ENCODE results near the gene SCNM1.

Gene SCNM1, protein sequence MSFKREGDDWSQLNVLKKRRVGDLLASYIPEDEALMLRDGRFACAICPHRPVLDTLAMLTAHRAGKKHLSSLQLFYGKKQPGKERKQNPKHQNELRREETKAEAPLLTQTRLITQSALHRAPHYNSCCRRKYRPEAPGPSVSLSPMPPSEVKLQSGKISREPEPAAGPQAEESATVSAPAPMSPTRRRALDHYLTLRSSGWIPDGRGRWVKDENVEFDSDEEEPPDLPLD

DNA sequence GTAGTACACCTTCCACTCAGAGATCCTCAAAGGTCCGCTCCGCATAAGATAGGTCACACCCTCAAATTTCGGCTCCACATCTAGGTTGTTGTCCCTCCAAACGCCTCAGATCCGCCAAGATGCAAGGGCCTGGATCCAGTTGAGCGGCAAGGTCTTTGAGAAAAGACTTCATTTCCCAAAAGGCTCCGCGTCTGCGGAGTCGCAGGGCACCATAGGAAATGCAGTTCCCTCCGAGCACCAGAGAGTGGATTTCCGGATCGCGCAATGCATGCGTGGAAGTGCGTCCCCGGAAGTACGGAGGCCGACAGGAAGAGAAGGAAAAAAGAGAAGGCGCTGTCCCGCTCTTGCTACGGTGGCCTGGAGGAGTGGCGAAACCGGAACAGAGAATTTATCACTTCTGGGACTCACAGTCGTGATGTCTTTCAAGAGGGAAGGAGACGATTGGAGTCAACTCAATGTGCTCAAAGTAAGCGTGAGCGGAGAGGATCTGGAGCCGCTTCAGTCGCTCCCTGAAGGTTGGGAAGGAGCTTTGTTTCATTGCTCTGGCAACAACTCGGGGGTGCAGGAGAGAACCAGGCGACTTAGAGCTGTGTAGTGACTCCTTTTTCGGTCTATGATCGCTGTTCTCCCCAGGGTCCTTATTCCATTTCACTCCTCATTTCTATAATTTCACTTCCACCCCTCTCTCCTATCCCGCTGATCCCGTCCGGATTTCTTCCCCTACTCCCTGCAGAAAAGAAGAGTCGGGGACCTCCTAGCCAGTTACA, at the start of gene SCNM1, which contains the start of gene LYSMD1:
SCNM1 (plus strand) TSS at position 407 of the 767 bp plus-strand sequence; CDS start at position 416, 9 bp downstream.
LYSMD1 (minus strand) TSS at position 165 of the 767 bp plus-strand sequence. CDS start 644 bp downstream, outside the sequence.
- Histone ChIP-seq H3K4me3 (peak within 1 kb of the TSS; percentile 42 to 77 (median 72)), H3K27ac (peak within 1 kb of the TSS in 20 of 21 experiments; percentile 52 to 92 (median 88))

DNA sequence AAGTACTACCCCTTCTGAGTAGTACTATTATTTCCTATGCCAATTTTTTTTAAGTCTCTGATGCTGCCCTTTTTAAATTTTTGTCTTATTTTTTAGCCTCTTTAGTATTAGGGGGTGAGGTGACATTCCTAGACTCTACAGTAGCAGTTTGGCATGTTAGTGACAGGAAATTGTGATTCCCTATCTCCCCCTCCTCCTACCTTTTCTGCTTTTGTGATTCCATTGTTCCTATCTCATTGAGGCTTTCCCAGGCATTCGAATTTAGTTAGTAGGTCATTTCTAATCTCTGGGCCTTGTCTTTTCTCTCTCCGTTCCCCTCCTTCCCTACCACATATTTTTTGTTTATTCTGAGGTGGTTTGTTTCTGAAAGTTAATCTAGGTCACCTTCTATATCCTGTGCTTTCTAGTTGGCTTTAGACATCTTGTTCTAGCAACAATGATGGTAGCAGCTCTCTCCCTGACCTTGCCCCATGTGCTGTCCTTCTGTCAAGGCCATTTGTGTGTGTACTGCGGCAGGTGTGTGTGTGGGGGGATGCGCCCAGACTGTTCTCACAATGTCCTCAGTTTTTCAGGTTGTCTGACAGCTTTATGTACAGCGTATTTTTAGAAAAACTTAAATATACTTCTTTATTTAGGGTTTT, 41.1 kb upstream of the SCNM1 start:
- H3K4me3 ChIP-seq: no peak overlapping the region
- H3K27ac ChIP-seq: no peak overlapping the region

DNA sequence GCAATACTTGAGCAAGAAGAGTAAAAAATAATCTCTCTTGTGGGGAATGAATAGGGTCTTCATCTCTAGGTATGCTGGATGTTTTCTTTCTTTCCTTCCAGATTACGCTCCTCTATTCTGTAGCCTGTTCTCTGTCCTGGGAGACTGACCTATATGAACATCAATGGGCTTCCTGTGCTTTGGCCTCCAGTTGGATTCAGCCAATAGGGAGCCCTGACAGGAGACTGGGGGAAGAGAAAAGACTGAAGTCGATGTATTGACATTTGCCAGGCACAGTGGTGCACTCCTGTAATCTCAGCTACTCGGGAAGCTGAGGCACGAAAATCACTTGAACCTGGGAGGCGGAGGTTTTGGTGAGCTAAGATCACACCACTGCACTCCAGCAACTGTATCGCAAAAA, 37.1 kb upstream of the SCNM1 start:
- H3K4me3 ChIP-seq: no peak overlapping the region
- no peak overlapping the region for H3K27ac ChIP-seq

DNA sequence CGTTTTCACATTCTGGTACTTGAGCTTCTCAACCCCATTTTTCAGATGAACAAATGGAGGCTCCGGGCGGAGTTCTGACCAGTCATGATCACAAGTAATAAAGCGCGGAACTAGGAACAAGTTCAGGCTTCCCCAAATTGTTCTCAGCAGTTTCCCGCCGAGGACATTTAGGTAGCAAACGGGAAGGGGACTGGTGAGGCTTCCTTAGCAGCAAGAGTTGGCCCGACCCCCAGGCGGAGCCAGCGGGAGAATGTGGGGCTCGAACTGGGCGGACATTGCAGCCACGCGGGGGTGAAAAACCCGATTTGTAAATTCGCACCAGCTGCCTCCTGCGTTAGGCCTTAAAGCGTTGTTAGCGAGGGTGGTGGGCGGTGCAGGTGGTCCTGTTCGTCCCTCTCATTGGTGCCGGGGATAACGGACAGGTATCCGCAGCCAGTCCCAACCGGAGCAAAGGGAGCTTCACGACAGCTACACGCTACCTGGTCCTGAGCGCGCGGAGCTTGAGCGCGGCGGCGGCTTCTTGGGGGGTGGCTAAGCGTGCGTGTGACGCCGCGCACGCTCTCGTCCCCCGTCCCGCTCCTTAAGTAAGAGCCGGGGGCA, 34.9 kb upstream of the SCNM1 start:
- Histone ChIP-seq H3K4me3 (peak overlapping the region; percentile 13 to 33 (median 23)), H3K27ac (peak overlapping the region in 17 of 21 experiments; percentile 0 to 72 (median 36))

DNA sequence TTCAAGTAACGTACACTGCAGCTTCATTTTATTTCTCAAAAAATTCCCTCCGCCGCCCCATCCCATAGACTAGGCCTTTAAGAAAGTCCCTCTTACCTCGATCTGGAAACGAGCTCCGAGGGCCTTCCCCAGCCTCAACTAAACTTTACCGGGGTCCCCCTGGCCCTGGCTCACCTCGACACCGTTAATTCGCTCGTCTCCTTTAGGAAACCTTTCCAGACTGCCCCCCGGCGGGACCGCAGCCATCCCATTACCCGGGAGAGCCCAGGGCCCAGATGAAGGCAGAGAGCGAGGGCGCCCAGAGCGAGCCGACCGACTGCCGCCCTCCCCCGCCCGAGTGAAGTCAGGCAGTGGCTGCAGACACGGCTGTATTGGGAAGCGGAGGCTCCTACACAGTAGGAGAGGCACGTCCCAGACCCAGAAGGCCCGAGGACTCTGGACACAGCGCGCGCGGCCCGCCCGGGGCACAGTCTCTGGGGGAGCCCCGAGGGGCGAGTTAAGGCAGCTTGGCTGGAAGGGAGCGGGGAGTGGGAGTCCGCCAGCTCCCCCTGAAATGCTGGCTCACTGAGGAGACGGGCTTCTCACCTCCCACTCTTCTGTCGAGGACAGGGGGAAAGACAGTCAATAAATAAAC, 34.1 kb upstream of the SCNM1 start:
- Histone ChIP-seq H3K27ac (peak overlapping the region in 17 of 21 experiments; percentile 1 to 72 (median 36)), H3K4me3 (peak overlapping the region; percentile 13 to 33 (median 23))

DNA sequence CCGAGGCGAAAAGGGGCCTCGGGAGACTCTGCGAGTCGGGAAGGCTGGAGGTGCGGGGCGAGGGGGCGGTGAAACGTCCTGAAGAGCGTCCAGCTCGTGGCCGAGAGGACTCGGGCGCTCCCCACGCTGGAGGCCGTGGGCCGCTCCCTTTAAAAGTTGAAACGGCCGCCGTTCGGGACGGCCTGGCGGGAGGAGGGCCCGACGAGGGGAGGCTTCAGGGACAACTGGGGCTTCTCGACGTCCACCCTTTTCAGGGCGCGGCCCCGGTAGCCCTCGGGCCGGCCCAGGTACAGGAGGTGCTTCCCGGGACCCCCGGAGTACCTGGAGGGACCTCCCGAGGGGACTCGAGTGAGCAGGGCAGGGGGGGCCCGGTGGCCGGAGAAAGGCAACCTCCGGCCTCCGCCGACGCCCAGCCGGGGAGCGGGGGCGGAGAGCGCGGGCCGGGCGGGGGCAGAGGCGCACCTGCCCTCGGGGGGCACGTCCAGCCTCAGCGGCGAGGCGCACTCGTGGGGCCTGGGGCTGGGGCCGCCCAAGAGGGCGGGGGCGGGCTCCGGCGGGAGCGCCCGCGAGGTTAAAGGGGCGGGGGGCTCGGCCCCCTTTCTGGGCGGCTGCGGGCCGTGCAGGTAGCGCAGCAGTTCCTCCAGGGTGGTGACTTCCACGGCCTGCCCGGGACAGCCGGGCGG, 33.5 kb upstream of the SCNM1 start:
- Histone ChIP-seq H3K4me3 (peak overlapping the region in 3 of 7 experiments; percentile 13 to 31 (median 22)), H3K27ac (peak overlapping the region in 7 of 21 experiments; percentile 1 to 66 (median 46))

DNA sequence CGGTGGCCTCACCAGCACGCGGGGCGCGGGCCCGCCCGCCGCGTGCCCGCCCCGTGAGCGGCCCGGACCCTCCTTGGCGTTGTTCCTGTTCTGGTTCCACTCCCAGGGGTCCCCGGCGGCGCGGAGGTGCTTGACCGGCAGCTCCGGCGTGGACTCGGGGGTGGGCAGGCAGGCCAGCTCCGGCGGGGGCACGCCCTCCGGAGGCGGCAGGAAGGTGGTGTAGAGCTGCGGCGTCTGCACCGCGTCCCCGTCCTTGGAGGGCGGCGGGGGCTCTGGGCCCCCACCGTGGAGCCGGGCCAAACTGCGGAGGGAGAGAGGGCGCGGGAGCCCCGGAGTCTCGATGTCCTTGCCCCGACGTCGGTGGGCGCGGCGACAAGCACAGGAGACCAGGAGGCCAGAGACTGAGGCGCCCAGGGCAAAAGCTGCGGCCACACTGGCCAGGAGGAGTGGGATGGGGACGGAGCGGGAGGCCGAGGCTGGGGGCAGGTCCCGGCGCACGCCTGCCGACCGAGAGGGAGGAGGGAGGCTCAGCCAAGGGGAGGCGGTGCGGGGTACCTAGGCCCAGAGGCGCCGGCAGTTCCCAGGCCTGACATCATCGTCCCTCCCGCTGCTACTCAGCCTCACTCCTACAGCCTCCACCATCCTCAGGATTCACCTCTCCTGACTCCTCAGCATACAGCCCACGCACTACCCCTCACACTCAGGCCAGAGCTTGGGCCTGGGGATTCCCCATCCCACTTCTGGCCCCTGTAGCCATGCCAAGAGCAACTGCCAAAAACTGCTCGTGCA, 32.7 kb upstream of the SCNM1 start:
- Histone ChIP-seq H3K4me3 (no peak overlapping the region), H3K27ac (no peak overlapping the region)

DNA sequence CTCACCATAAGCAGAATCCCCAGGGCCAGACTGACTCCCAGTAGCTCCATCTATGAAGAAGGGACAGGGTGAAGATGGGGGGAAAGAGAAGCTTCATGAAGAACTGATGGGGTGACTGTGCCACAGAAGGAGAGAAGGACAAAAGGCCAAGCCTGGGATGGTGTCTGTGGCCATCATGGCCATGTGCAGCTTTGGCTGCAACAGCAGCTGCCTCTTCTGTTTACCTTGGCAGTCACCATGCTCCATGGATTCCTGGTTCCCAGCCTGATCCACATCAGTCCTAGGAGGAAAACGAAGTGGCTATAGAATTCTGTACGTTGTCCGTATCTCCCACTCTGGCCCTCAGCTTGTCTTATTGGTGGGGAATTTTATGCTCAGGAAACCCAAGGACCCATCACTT, 31.5 kb upstream of the SCNM1 start:
- Histone ChIP-seq H3K27ac (no peak overlapping the region), H3K4me3 (no peak overlapping the region)

DNA sequence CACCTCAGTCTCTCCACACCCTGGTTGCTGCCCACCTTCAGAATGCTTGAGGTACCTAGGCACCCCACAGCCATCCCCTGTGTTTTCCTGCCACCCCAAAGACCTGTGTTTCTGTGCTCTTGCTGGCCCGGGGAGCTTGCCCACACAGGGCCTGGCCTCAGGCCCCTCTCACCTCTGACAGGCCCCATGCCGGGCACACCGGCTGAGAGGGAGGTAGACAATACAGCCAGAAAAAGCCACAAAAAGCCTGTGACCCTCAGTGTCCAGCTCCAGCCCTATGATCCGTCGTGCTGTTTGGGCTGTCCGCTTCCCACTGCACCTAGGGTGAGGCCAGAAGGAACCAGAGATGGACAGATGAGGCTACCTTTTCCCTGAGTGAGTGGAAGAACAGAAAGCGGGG, 31.0 kb upstream of the SCNM1 start:
- Histone ChIP-seq H3K27ac (no peak overlapping the region), H3K4me3 (no peak overlapping the region)

DNA sequence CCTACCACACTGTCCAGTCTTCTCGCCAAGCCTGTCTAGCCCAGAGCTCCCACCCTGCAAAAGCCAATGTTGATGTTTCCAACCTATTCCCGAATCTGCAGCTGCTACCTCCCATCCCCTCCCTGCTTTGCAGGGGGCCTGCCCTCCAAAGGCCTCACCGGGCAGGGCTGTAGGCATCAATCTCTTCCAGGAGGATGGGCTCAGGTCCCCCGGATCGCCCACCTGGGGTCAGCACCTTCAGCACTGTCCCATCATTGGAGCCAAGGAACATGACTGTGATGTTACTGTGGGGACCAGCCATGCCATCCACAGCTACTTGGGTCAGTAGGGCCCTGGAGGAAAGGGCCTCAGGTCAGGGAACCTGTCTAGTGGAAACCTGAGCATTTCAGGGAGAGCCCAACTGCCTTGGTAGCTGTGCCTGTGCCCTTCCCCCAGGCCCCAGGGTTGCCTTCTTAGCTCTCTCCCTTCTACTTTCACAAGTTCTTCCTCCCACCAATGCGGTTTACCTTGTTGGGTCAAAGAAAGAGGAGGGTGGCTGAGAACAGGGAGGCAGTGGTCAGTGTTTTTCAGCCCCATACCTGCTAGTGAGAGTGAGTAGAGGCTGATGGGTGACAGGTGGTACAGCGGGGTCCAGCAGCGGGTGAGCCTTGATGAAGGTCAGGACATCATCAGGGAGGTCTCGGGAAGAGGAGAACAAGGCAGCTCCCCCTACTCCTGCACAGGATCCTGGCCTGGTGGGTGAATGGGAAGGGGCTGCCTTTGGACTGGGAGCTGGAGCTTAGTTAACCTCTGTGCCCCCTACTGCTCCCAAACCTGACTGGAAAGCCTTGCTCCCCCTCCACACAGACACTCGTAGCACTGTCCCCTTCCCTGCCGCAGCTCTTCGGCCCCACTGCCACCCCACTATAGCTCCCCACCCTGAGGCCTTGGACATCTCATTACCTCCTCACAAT, 30.2 kb upstream of the SCNM1 start:
- no peak overlapping the region for H3K27ac ChIP-seq
- H3K4me3 ChIP-seq: no peak overlapping the region

DNA sequence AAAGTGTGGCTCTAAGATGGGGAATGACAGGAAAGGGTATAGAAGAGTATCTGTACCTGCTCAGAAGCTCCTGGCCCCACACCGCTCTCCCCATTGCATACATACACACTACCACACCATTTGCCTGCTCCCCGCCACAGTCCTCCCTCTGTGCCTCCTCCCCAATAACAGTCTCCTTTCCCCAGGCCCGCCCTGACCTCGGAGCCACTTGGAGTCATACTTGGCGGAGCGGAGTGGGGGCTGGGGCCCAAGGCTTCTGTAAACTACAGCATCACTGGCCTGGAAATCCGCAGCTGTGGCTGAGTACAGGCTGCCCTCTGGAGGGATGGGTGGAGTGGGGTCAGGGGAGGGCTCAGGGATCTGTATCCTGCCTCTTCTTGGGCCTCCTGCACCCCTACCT, 28.2 kb upstream of the SCNM1 start:
- H3K27ac ChIP-seq: no peak overlapping the region
- H3K4me3 ChIP-seq: no peak overlapping the region

DNA sequence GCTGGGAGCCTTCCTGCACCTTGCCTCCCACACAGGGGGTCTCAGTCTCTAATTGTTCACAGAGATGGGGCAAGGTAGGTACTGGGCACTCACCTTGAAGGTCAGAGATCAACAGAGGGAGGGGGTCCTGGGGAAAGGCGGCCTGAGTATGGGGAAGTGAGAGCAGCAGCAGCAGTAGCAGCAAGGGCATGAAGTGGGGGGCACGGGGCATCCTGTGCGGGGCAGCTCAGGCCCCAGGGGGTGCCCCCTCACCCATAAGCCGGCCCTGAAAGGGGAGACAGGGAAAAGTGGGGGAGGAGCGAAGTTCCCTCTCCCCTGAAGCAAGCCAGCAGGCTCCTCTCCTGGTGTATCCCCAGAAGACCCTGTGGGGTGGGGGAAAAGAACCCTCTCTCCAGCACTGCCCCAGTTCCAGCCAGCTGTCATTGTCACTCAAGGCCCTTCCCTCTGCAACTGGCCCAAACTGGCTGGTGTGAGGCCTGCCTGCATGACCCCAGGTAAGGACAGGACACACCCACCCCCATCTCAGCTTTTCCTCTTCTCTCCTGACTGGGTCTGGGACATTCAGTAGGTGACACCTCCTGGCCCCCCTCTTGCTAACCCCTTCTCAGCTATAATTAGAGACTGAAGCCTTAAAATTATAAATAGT, 23.4 kb upstream of the SCNM1 start:
- H3K27ac ChIP-seq: no peak overlapping the region
- H3K4me3 ChIP-seq: no peak overlapping the region

DNA sequence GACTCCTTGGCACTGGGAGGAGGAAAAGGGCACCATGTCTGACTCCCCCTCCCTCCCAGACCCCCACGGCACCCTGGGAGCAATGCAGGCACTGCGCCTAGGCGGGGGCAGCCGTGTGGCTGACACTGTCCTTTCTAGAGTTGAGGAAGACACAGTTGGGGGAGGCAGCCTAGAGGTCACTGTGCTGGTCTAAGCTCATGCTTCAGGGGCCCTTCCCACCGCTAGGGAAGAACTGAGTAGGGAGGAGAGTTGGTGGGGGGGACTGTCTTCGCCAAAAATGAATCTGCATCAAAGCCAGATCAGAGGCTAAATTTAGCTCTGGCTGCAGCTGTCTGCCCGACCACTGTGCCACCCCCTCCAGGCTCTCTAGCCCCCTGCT, 22.9 kb upstream of the SCNM1 start:
- H3K27ac ChIP-seq: no peak overlapping the region
- no peak overlapping the region for H3K4me3 ChIP-seq

DNA sequence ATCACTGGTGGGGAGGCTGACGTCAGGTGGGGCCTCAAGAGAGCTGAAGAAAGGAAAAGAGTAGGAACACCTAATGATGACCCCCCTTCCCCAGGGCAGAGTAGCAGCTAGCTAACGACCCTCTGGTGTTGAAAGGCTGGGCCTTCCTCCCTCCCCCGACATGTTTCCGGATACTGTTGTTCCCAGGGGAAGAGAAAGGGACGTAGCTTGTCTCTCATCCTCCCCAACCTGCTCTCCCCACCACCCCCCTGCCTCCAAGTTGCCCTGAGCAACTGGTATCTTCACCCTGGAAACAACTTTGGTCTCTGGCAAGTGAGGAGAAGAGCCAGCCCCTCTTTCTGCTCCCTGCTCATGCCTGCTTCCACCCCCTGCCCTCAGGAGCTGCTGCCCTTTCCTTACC, 22.0 kb upstream of the SCNM1 start:
- H3K27ac ChIP-seq: peak overlapping the region in 1 of 21 experiments; percentile 0
- no peak overlapping the region for H3K4me3 ChIP-seq

DNA sequence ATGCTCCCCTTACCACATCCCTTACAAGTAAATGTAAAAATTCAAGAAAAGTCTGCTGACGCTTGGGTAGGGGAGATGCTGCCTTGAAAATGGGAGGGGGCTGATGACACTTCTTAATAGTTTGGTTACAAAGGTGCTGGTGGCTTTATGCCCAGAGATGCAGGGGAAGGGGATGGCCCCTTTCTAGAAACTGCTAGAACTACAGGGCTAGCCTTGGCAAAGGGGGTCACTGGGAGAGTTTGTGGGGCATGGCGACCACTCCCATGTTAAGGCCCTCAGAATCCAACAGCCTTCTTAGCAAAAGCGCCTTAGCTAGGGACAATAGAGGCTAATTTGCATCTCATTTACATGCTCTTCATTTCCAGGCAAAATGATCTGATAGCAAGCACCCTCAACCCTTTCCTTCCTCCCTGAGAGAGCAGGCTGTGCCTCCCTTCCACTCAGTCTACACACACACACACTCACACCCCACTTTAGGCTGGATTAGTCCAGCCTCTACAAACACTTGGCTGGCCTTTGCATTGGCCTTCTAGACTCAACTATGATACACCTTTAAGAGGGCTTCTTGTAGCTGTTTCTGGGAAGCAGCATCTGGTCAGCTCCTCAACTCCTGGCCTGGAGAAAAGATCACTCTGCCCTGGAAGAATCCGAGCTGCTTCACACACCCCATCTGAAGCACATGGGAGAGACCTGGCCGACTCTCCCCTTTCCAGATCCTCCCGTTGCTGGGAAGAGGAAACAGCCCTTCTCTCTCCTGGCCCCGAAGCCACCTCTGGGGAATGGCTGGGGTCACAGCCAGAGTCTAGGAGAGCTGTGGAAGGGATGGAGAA, 21.3 kb upstream of the SCNM1 start:
- peak overlapping the region in 5 of 21 experiments; percentile 75 to 82 (median 79) for H3K27ac ChIP-seq
- H3K4me3 ChIP-seq: peak overlapping the region in 6 of 7 experiments; percentile 59 to 92 (median 69)
